ENCODE results near the gene RBM6.

RBM6 gene

GRCh38 chr3:49939858-49940666 is at the start of gene RBM6 (continued):
- TF ChIP-seq ZNF610 (tag by site-specific recombination; IDR thresholded peaks at IDR 0.05; ENCODE audit: borderline replicate concordance): peak; percentile 85
- peak; percentile 89 for TF ChIP-seq KLF1 (tag by site-specific recombination; IDR thresholded peaks at IDR 0.05)
- peak; percentile 96 for TF ChIP-seq ZNF580 (tag by site-specific recombination; IDR thresholded peaks at IDR 0.05)
- no peak for TF ChIP-seq ZNF280C (tag by site-specific recombination; IDR thresholded peaks at IDR 0.05)
- TF ChIP-seq EGR2 (tag by site-specific recombination; IDR thresholded peaks at IDR 0.05; ENCODE audit: low read depth): no peak
- no peak for TF ChIP-seq BCL11A (tag by site-specific recombination; IDR thresholded peaks at IDR 0.05; ENCODE audit: low read depth)
- TF ChIP-seq PRDM2 (tag by site-specific recombination; IDR thresholded peaks at IDR 0.05; ENCODE audit: borderline replicate concordance): no peak
- TF ChIP-seq FEZF1 (tag by site-specific recombination; IDR thresholded peaks at IDR 0.05): no peak
- TF ChIP-seq ZNF768 (tag by site-specific recombination; IDR thresholded peaks at IDR 0.05): 0 out of 2 replicates have a peak, but pooled peaks have one; percentile 3
- peak; percentile 98 for TF ChIP-seq ZNF76 (tag by site-specific recombination; IDR thresholded peaks at IDR 0.05; ENCODE audit: borderline replicate concordance, low read depth)
- TF ChIP-seq ZBTB6 (tag by site-specific recombination; IDR thresholded peaks at IDR 0.05): no peak
- no peak for TF ChIP-seq SCRT2 (tag by site-specific recombination; IDR thresholded peaks at IDR 0.05)
- TF ChIP-seq ZNF324 (tag by site-specific recombination; IDR thresholded peaks at IDR 0.05): peak; percentile 88
- no peak for TF ChIP-seq ZNF26 (tag by site-specific recombination; IDR thresholded peaks at IDR 0.05)
- peak; percentile 63; the same call in 1 of the 2 replicates for TF ChIP-seq ZNF2 (tag by site-specific recombination; IDR thresholded peaks at IDR 0.05)
- no peak for TF ChIP-seq ZNF366 (tag by site-specific recombination; conservative IDR thresholded peaks at IDR 0.05)
- no peak for TF ChIP-seq ZNF433 (tag by site-specific recombination; IDR thresholded peaks at IDR 0.05; ENCODE audit: low read depth)
- peak; percentile 82 for TF ChIP-seq ZNF692 (tag by site-specific recombination; IDR thresholded peaks at IDR 0.05)
- TF ChIP-seq ZNF600 (tag by site-specific recombination; IDR thresholded peaks at IDR 0.05): peak; percentile 91
- no peak for TF ChIP-seq ZNF707 (tag by site-specific recombination; IDR thresholded peaks at IDR 0.05)
- no peak for TF ChIP-seq HOXA7 (CRISPR knock-in tag; IDR thresholded peaks at IDR 0.05; ENCODE audit: borderline replicate concordance)
- TF ChIP-seq ZNF510 (tag by site-specific recombination; IDR thresholded peaks at IDR 0.05; ENCODE audit: insufficient replicate concordance): no peak
- 0 out of 2 replicates have a peak, but pooled peaks have one; percentile 11 for TF ChIP-seq ZNF146 (tag by site-specific recombination; IDR thresholded peaks at IDR 0.05)
- TF ChIP-seq CTCF (tag by site-specific recombination; IDR thresholded peaks at IDR 0.05): peak; percentile 71

Measured in HEK293 (cell line).